Smooth muscle cell (in vitro differentiated cells): ENCODE results near the gene KAZN. TPM values are rescaled to one million over a fixed set of nuclear protein-coding genes. Genes with fewer than 3 reads are reported as not detected.

Source experiments
- DNase-seq: peaks from one replicate; lab custom pipeline; 2025; ENCODE audit not compliant: unreplicated experiment; lab: John Stamatoyannopoulos, UW
- H2AFZ ChIP-seq: fragments of 200-600 bp; sonication (generic); 2 replicates; pipeline ENCODE4 v1.6.0; 2016; ENCODE audit warnings: antibody characterized with exemption, low read depth, mild to moderate bottlenecking
- H3F3A ChIP-seq: fragments of 200-600 bp; sonication (generic); 2 replicates; pipeline ENCODE4 v1.6.0; 2017; ENCODE audit warnings: antibody characterized with exemption, low read depth
- H3K27ac ChIP-seq: fragments of 200-600 bp; sonication (generic); 2 replicates; pipeline ENCODE4 v1.5.1; 2016; ENCODE audit warnings: low read depth, mild to moderate bottlenecking
- H3K27me3 ChIP-seq: fragments of 200-600 bp; sonication (generic); 2 replicates; pipeline ENCODE4 v1.6.1; 2016; ENCODE audit warnings: low read depth, mild to moderate bottlenecking
- H3K36me3 ChIP-seq: fragments of 200-600 bp; sonication (generic); 2 replicates; pipeline ENCODE4 v1.5.1; 2016; ENCODE audit warnings: low read depth
- H3K4me1 ChIP-seq: fragments of 200-600 bp; sonication (generic); 2 replicates; pipeline ENCODE4 v1.5.1; 2016; ENCODE audit warnings: low read depth
- H3K4me2 ChIP-seq: fragments of 200-600 bp; sonication (generic); 2 replicates; pipeline ENCODE4 v1.6.0; 2016; ENCODE audit warnings: mild to moderate bottlenecking
- H3K4me3 ChIP-seq: fragments of 200-600 bp; sonication (generic); 2 replicates; pipeline ENCODE4 v1.5.1; 2016; ENCODE audit warnings: mild to moderate bottlenecking
- H3K79me2 ChIP-seq: fragments of 200-600 bp; sonication (generic); 2 replicates; pipeline ENCODE4 v1.6.0; 2016; ENCODE audit warnings: low read depth, mild to moderate bottlenecking
- H3K9ac ChIP-seq: fragments of 200-600 bp; sonication (generic); 2 replicates; pipeline ENCODE4 v1.6.0; 2016; ENCODE audit warnings: low read depth
- H3K9me3 ChIP-seq: fragments of 200-600 bp; sonication (generic); replicated peaks from 2 replicates; pipeline ENCODE4 v1.5.1; 2016; ENCODE audit warnings: low read depth
- H4K20me1 ChIP-seq: fragments of 200-600 bp; sonication (generic); 2 replicates; pipeline ENCODE4 v1.6.0; 2016; ENCODE audit warnings: low read depth
- CTCF ChIP-seq: fragments of 200-600 bp; sonication (generic); IDR thresholded peaks from 2 replicates; pipeline ENCODE4 v1.5.1; 2017; ENCODE audit warnings: borderline replicate concordance, mild to moderate bottlenecking, antibody characterized with exemption; ENCODE audit not compliant: insufficient read depth, poor library complexity, severe bottlenecking
- WGBS: methylation state at CpG from one replicate; pipeline ENCODE4 v1.1.7; 2016; ENCODE audit warnings: low lambda C conversion rate; 5-methylcytosine and 5-hydroxymethylcytosine counted together
- polyA plus RNA-seq: library from polyadenylated mRNA; unstranded; fragments of >200 nt; fragmentation: Nextera tagmentation; extraction: Ambion mirVana; gene quantifications from 2 replicates; pipeline ENCODE4 v1.2.1, GENCODE V29; 2016
- total RNA-seq: library from RNA; depleted of rRNA; stranded (reverse); fragments of >200 nt; gene quantifications from 2 replicates; pipeline ENCODE4 v1.2.3, GENCODE V29; 2014

The KAZN gene
- total and polyA plus RNA-seq, 2 experiments from 2014 or later: 6.3 to 8.2 TPM

GRCh38 chr1:15089258-15089992, 490.9 kb downstream of the KAZN start:
- Histone ChIP-seq H3K4me1 (peaks cover 10% of the 10 kb centered on the region), H3K4me3 (no peak overlapping the region), H3K4me2 (peak overlapping the region; percentile 26), H3K27me3 (no peaks in the 10 kb centered on the region), H3K79me2 (no peaks in the 10 kb centered on the region), H2AFZ (peak overlapping the region; percentile 41), H3F3A (no peaks in the 10 kb centered on the region), H3K9ac (no peak overlapping the region), H3K9me3 (no peaks in the 10 kb centered on the region), H3K27ac (no peak overlapping the region), H4K20me1 (no peaks in the 10 kb centered on the region), H3K36me3 (no peaks in the 10 kb centered on the region)
- DNase-seq: no peak
- 75% methylated on average over 4 of the region's 4 CpGs for WGBS
- no peak for TF ChIP-seq CTCF

GRCh38 chr1:15090373-15090772, 491.9 kb downstream of the KAZN start:
- Histone ChIP-seq H3K4me3 (no peak overlapping the region), H3K4me2 (peak overlapping the region; percentile 60), H3F3A (no peaks in the 10 kb centered on the region), H3K27me3 (no peaks in the 10 kb centered on the region), H3K9ac (no peak overlapping the region), H3K79me2 (no peaks in the 10 kb centered on the region), H3K27ac (no peak overlapping the region), H3K36me3 (no peaks in the 10 kb centered on the region), H3K4me1 (peaks cover 10% of the 10 kb centered on the region), H4K20me1 (no peaks in the 10 kb centered on the region), H2AFZ (peak overlapping the region; percentile 41), H3K9me3 (no peaks in the 10 kb centered on the region)
- 30% methylated on average over 13 of the region's 13 CpGs for WGBS
- no peak for DNase-seq
- TF ChIP-seq CTCF: no peak

- TF ChIP-seq CTCF: no peak
- H3K4me3 ChIP-seq: no peak overlapping the region
- no peaks in the 10 kb centered on the region for H3K79me2 ChIP-seq
- H3K4me2 ChIP-seq: no peak overlapping the region
- H3K36me3 ChIP-seq: no peaks in the 10 kb centered on the region
- H3K27ac ChIP-seq: no peak overlapping the region
- H3K9me3 ChIP-seq: no peaks in the 10 kb centered on the region
- no peaks in the 10 kb centered on the region for H3F3A ChIP-seq
- H3K27me3 ChIP-seq: no peaks in the 10 kb centered on the region
- H4K20me1 ChIP-seq: no peaks in the 10 kb centered on the region
- no peak overlapping the region for H2AFZ ChIP-seq
- H3K4me1 ChIP-seq: peaks cover 10% of the 10 kb centered on the region
- H3K9ac ChIP-seq: no peak overlapping the region
- DNase-seq: no peak
- WGBS: 94% methylated on average over 16 of the region's 16 CpGs
Measured at GRCh38 chr1:15094056-15094455, 495.6 kb downstream of the KAZN start.
